ENCODE measurements around the gene SBNO2. TPM values are rescaled to one million over a fixed set of nuclear protein-coding genes. Genes with fewer than 3 reads are reported as not detected.

SBNO2 gene
- total RNA-seq, 2 donors from 2014 or later: 14.7 to 17.7 TPM

GRCh38 chr19:1220976-1221903, 47.2 kb upstream of the SBNO2 start:
- no peaks in the 10 kb centered on the region for H3K27me3 ChIP-seq
- H3K4me3 ChIP-seq: no peak overlapping the region
- no peaks in the 10 kb centered on the region for H3K9me3 ChIP-seq
- peak; percentile 77 for DNase-seq (ENCODE audit: low spot score)
- TF ChIP-seq CTCF (IDR thresholded peaks at IDR 0.05): peak; percentile 87 to 89
- H3K27ac ChIP-seq: peak overlapping the region; percentile 57 to 91
- H3K36me3 ChIP-seq: peaks cover 41% of the 10 kb centered on the region
- H3K4me1 ChIP-seq: peaks cover 0 to 63% of the 10 kb centered on the region in 2 donors

- H3K4me3 ChIP-seq: no peak overlapping the region
- H3K27ac ChIP-seq: peak overlapping the region in 1 of 2 donors; percentile 91
- no peaks in the 10 kb centered on the region for H3K27me3 ChIP-seq
- TF ChIP-seq CTCF (IDR thresholded peaks at IDR 0.05): no peak
- peaks cover 0 to 70% of the 10 kb centered on the region in 2 donors for H3K4me1 ChIP-seq
- peaks cover 40% of the 10 kb centered on the region for H3K36me3 ChIP-seq
- no peak for DNase-seq (ENCODE audit: low spot score)
- H3K9me3 ChIP-seq: no peaks in the 10 kb centered on the region
Observed at GRCh38 chr19:1220477-1220930, 46.4 kb upstream of the SBNO2 start.

GRCh38 chr19:1219786-1220476, 45.9 kb upstream of the SBNO2 start:
- Histone ChIP-seq H3K4me1 (peaks cover 0 to 76% of the 10 kb centered on the region in 2 donors), H3K27me3 (no peaks in the 10 kb centered on the region), H3K9me3 (no peaks in the 10 kb centered on the region), H3K4me3 (no peak overlapping the region), H3K36me3 (peaks cover 35% of the 10 kb centered on the region), H3K27ac (peak overlapping the region; percentile 46 to 91)
- no peak for TF ChIP-seq CTCF (IDR thresholded peaks at IDR 0.05)
- no peak for DNase-seq (ENCODE audit: low spot score)

DNA sequence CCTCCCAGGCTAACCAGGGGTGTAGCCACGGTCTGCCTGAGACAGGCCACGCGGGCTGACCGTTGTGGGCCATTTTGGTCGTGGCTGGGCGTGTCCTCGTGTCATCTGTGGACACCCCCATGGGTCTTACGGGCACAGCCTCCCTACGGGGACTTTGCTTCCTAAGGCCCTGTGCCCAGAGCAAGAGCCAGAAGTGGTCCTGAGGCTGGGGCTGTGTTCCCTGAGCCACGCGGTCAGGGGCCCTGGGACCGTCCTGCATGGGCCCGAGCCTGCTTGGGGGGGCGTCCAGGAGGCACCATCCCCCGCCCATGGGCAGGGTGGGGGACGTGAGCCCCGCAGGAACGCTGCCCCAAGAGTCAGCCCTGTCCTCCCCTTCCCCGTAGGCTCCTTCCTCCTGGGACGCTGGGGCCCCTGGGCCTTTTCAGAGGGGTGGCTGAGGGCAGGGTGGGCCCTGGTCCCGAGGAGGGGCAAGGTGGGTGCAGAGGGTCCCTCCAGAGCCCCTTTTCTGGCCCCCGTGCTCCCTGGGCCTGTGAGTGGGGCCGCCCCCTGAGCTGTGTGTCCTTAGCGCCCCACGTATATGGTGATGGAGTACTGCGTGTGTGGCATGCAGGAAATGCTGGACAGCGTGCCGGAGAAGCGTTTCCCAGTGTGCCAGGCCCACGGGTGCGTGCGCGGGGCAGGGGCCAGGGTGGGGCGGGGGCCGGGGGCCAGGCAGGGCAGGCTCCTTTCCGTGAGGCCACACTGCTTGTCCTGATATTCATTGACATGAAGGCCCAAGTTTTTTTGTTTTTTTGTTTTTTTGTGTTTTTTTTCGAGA, 44.9 kb upstream of the SBNO2 start:
- no peak for DNase-seq (ENCODE audit: low spot score)
- H3K9me3 ChIP-seq: no peaks in the 10 kb centered on the region
- peaks cover 0 to 86% of the 10 kb centered on the region in 2 donors for H3K4me1 ChIP-seq
- TF ChIP-seq CTCF (IDR thresholded peaks at IDR 0.05): no peak
- peaks cover 28% of the 10 kb centered on the region for H3K36me3 ChIP-seq
- no peak overlapping the region for H3K4me3 ChIP-seq
- no peaks in the 10 kb centered on the region for H3K27me3 ChIP-seq
- H3K27ac ChIP-seq: peak overlapping the region; percentile 91 to 95

- Histone ChIP-seq H3K36me3 (peaks cover 14% of the 10 kb centered on the region), H3K9me3 (no peaks in the 10 kb centered on the region), H3K27ac (peak overlapping the region; percentile 91 to 95), H3K27me3 (no peaks in the 10 kb centered on the region), H3K4me1 (peaks cover 0 to 87% of the 10 kb centered on the region in 2 donors), H3K4me3 (no peak overlapping the region)
- no peak for DNase-seq (ENCODE audit: low spot score)
- TF ChIP-seq CTCF (IDR thresholded peaks at IDR 0.05): no peak
Observed at GRCh38 chr19:1217366-1217765, 43.3 kb upstream of the SBNO2 start.
